Measurements from ENCODE around the gene TRAIP.

GRCh38 chr3:49786357-49787181 is 69.8 kb downstream of the TRAIP start, which contains the start of gene IP6K1:
- no peak for TF ChIP-seq CTCF (IDR thresholded peaks at IDR 0.05)
- no peak for TF ChIP-seq REST (IDR thresholded peaks at IDR 0.05; ENCODE audit: insufficient read depth in 1 of 2, low read depth in 2 of 2, low read length in 1 of 2)
- TF ChIP-seq TCF7L2 (IDR thresholded peaks at IDR 0.05; ENCODE audit: low read depth, low read length): no peak
- TF ChIP-seq POLR2AphosphoS5 (IDR thresholded peaks at IDR 0.05; ENCODE audit: low read depth, low read length): peak; percentile 75
- peak; percentile 65; the same call in 1 of the 2 replicates for TF ChIP-seq SIN3A (IDR thresholded peaks at IDR 0.05; ENCODE audit: borderline replicate concordance, insufficient read depth, low read depth, low read length)

All from Panc1 (cell line).